Neural cell (in vitro differentiated cells): ENCODE measurements around the gene GRP. TPM values are rescaled to one million over a fixed set of nuclear protein-coding genes. Genes with fewer than 3 reads are reported as not detected.

ENCODE experiments used
- H2AFZ ChIP-seq: fragments of 200-600, 300-800 bp; sonication (generic), shearing (Covaris generic); 2 replicates; pipeline ENCODE4 v1.6.0; 2014; ENCODE audit warnings: low read depth, mild to moderate bottlenecking, antibody characterized with exemption, low read length, moderate library complexity
- H3F3A ChIP-seq: fragments of 200-600 bp; shearing (Covaris generic); 2 replicates; pipeline ENCODE4 v1.6.1; 2016; ENCODE audit warnings: mild to moderate bottlenecking, moderate library complexity, mixed read lengths, antibody characterized with exemption, low read length; ENCODE audit not compliant: insufficient read depth, poor library complexity, severe bottlenecking
- H3K27ac ChIP-seq: fragments of 200-600, 300-800 bp; sonication (generic), shearing (Covaris generic); 2 replicates; pipeline ENCODE4 v1.5.1; 2014; ENCODE audit warnings: mild to moderate bottlenecking, low read length, moderate library complexity
- H3K27me3 ChIP-seq: fragments of 300-800, 200-600 bp; sonication (generic), shearing (Covaris generic); 2 replicates; pipeline ENCODE4 v1.6.0; 2014; ENCODE audit warnings: mild to moderate bottlenecking, low read depth, low read length, moderate library complexity; ENCODE audit not compliant: insufficient read depth
- H3K36me3 ChIP-seq: fragments of 300-800, 200-600 bp; sonication (generic), shearing (Covaris generic); 2 replicates; pipeline ENCODE4 v1.5.1; 2014; ENCODE audit warnings: mild to moderate bottlenecking, antibody characterized with exemption, low read length, moderate library complexity; ENCODE audit not compliant: insufficient read depth
- H3K4me2 ChIP-seq: fragments of 300-800, 200-600 bp; sonication (generic), shearing (Covaris generic); 2 replicates; pipeline ENCODE4 v1.6.0; 2014; ENCODE audit warnings: mild to moderate bottlenecking, low read length
- H3K4me3 ChIP-seq: fragments of 300-800, 200-600 bp; sonication (generic), shearing (Covaris generic); 2 replicates; pipeline ENCODE4 v1.5.1; 2014; ENCODE audit warnings: mild to moderate bottlenecking, low read length, moderate library complexity
- H3K79me2 ChIP-seq: fragments of 200-600 bp; shearing (Covaris generic); replicated peaks from 2 replicates; pipeline ENCODE4 v1.6.0; 2014; ENCODE audit warnings: mild to moderate bottlenecking, low read length, moderate library complexity; ENCODE audit not compliant: insufficient read depth
- H3K9ac ChIP-seq: fragments of 300-800, 200-600 bp; sonication (generic), shearing (Covaris generic); 2 replicates; pipeline ENCODE4 v1.6.1; 2016; ENCODE audit warnings: mild to moderate bottlenecking, low read length, mixed read lengths
- H3K9me2 ChIP-seq: fragments of 200-600 bp; shearing (Covaris generic); 2 replicates; pipeline ENCODE4 v1.6.1; 2016; ENCODE audit warnings: mild to moderate bottlenecking, low read length, mixed read lengths; ENCODE audit not compliant: insufficient read depth
- H3K9me3 ChIP-seq: fragments of 200-600, 300-800 bp; sonication (generic), shearing (Covaris generic); 2 replicates; pipeline ENCODE4 v1.6.1; 2016; ENCODE audit warnings: mild to moderate bottlenecking, mixed run types, low read length, moderate library complexity, mixed read lengths
- H4K20me1 ChIP-seq: fragments of 200-600 bp; shearing (Covaris generic); 2 replicates; pipeline ENCODE4 v1.6.1; 2016; ENCODE audit warnings: mild to moderate bottlenecking, mixed run types; ENCODE audit not compliant: insufficient read depth
- CTCF ChIP-seq: fragments of 450-650 bp; IDR thresholded peaks from 2 replicates; pipeline ENCODE4 v1.5.1; 2014; ENCODE audit warnings: antibody characterized with exemption, mild to moderate bottlenecking, moderate library complexity; ENCODE audit not compliant: poor library complexity, severe bottlenecking
- EP300 ChIP-seq: fragments of 450-650 bp; conservative IDR thresholded peaks from 2 replicates; pipeline ENCODE4 v1.6.1; 2014; ENCODE audit warnings: antibody characterized with exemption, mild to moderate bottlenecking, moderate library complexity; ENCODE audit not compliant: poor library complexity, severe bottlenecking
- EZH2 ChIP-seq: fragments of 200-600, 300-800 bp; shearing (Covaris generic), sonication (generic); IDR thresholded peaks from 2 replicates; pipeline ENCODE4 v1.6.1; 2014; ENCODE audit warnings: antibody characterized with exemption, low read length, borderline replicate concordance, mild to moderate bottlenecking; ENCODE audit not compliant: insufficient read depth, poor library complexity, severe bottlenecking
- MXI1 ChIP-seq: fragments of 450-650 bp; conservative IDR thresholded peaks from 2 replicates; pipeline ENCODE4 v1.6.1; 2014; ENCODE audit warnings: antibody characterized with exemption, mild to moderate bottlenecking; ENCODE audit not compliant: poor library complexity, severe bottlenecking
- POLR2AphosphoS5 ChIP-seq: IDR thresholded peaks from 2 replicates; pipeline ENCODE4 v1.6.1; 2012
- RAD21 ChIP-seq: fragments of 450-650 bp; conservative IDR thresholded peaks from 2 replicates; pipeline ENCODE4 v1.6.1; 2014; ENCODE audit warnings: antibody characterized with exemption, mild to moderate bottlenecking, moderate library complexity
- REST ChIP-seq: IDR thresholded peaks from 2 replicates; pipeline ENCODE4 v1.6.1; 2012; ENCODE audit warnings: borderline replicate concordance
- SMC3 ChIP-seq: fragments of 450-650 bp; conservative IDR thresholded peaks from 2 replicates; pipeline ENCODE4 v1.6.1; 2014; ENCODE audit warnings: antibody characterized with exemption, mild to moderate bottlenecking, moderate library complexity; ENCODE audit not compliant: poor library complexity
- TAF1 ChIP-seq: IDR thresholded peaks from 2 replicates; pipeline ENCODE4 v1.6.1; 2012; ENCODE audit warnings: low read depth
- polyA plus RNA-seq: library from polyadenylated mRNA; depleted of rRNA; stranded (reverse); fragments of >200 nt; gene quantifications from 2 replicates; pipeline ENCODE4 v1.2.3, GENCODE V29; 2014

GRP gene
- polyA plus RNA-seq, 1 donor from 2014 or later: not detected

- Histone ChIP-seq H3K4me3 (peak overlapping the region; percentile 39), H3K27me3 (peaks cover 69% of the 10 kb centered on the region), H3K79me2 (no peaks in the 10 kb centered on the region), H2AFZ (no peak overlapping the region), H3K4me2 (no peak overlapping the region), H3K36me3 (no peaks in the 10 kb centered on the region), H3K9me3 (peaks cover 15% of the 10 kb centered on the region), H3K9ac (no peak overlapping the region), H4K20me1 (no peaks in the 10 kb centered on the region), H3K27ac (no peak overlapping the region), H3K9me2 (no peaks in the 10 kb centered on the region), H3F3A (no peaks in the 10 kb centered on the region)
- peak; percentile 78 for TF ChIP-seq EZH2
- TF ChIP-seq CTCF: no peak
- TF ChIP-seq SMC3: no peak
- no peak for TF ChIP-seq EP300
- TF ChIP-seq REST: no peak
- TF ChIP-seq RAD21: no peak
- no peak for TF ChIP-seq POLR2AphosphoS5
- no peak for TF ChIP-seq TAF1
These were observed 44.8 kb downstream of the GRP start for GRCh38 chr18:59264651-59265245.

GRCh38 chr18:59265246-59265973, 45.5 kb downstream of the GRP start:
- H3K4me3 ChIP-seq: peak overlapping the region; percentile 39
- TF ChIP-seq CTCF (no peak), POLR2AphosphoS5 (no peak), EZH2 (no peak), EP300 (no peak), RAD21 (no peak), REST (no peak), SMC3 (no peak), MXI1 (no peak), TAF1 (no peak)
- peaks cover 76% of the 10 kb centered on the region for H3K27me3 ChIP-seq
- no peak overlapping the region for H3K4me2 ChIP-seq
- no peak overlapping the region for H3K9ac ChIP-seq
- no peaks in the 10 kb centered on the region for H3K79me2 ChIP-seq
- H2AFZ ChIP-seq: no peak overlapping the region
- peaks cover 15% of the 10 kb centered on the region for H3K9me3 ChIP-seq
- H3K27ac ChIP-seq: no peak overlapping the region
- H4K20me1 ChIP-seq: no peaks in the 10 kb centered on the region
- H3K36me3 ChIP-seq: no peaks in the 10 kb centered on the region
- H3K9me2 ChIP-seq: no peaks in the 10 kb centered on the region
- H3F3A ChIP-seq: no peaks in the 10 kb centered on the region
